Raji (cell line): ENCODE data around the gene TMEM225.

Experiments
- POLR2A ChIP-seq: IDR thresholded peaks from 2 replicates; pipeline ENCODE4 v1.6.1; 2011; ENCODE audit warnings: low read depth, low read length, control low read depth; ENCODE audit not compliant: insufficient read depth

The TMEM225 gene

GRCh38 chr11:123838659-123839058, 46.8 kb downstream of the TMEM225 start:
- no peak for TF ChIP-seq POLR2A

- no peak for TF ChIP-seq POLR2A
These were observed 47.3 kb downstream of the TMEM225 start for GRCh38 chr11:123838199-123838598.

GRCh38 chr11:123833095-123833494, 52.4 kb downstream of the TMEM225 start:
- no peak for TF ChIP-seq POLR2A
